ENCODE results near the gene CEP112.

DNA sequence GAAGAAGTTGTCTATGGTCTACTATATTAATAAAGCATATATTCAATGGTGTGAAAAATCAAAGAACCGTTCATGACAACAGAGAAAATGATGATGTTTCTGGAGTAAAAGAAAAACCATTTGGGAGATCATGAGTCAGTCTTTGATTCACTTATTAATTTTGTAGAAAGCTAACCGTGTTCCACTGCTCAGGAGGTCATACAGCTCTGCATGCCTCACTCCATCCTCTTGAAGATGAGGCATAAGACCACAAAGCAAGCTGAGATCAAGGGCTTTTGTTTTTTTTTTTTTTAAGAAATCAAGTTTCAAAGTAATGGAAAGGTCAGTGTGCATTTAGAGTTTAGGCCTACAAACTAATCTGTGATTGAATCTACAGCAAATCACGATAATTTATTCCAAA, 206.4 kb downstream of the CEP112 start:
- TF ChIP-seq, protein P1, sequence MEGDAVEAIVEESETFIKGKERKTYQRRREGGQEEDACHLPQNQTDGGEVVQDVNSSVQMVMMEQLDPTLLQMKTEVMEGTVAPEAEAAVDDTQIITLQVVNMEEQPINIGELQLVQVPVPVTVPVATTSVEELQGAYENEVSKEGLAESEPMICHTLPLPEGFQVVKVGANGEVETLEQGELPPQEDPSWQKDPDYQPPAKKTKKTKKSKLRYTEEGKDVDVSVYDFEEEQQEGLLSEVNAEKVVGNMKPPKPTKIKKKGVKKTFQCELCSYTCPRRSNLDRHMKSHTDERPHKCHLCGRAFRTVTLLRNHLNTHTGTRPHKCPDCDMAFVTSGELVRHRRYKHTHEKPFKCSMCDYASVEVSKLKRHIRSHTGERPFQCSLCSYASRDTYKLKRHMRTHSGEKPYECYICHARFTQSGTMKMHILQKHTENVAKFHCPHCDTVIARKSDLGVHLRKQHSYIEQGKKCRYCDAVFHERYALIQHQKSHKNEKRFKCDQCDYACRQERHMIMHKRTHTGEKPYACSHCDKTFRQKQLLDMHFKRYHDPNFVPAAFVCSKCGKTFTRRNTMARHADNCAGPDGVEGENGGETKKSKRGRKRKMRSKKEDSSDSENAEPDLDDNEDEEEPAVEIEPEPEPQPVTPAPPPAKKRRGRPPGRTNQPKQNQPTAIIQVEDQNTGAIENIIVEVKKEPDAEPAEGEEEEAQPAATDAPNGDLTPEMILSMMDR (optimal IDR thresholded peaks at IDR 0.05 in 1 of 3, IDR thresholded peaks at IDR 0.05 in 1 of 3, conservative IDR thresholded peaks at IDR 0.05 in 1 of 3; ENCODE audit: extremely low read depth in 1 of 3, insufficient read depth in 2 of 3, low read length in 3 of 3), result no peak
- TF ChIP-seq EZH2 (IDR thresholded peaks at IDR 0.05; ENCODE audit: low read length), result no peak

Measured in keratinocyte (primary cell).